Ishikawa (cell line): ENCODE data around the gene FAM81B.

ENCODE experiments used
- CEBPB ChIP-seq: IDR thresholded peaks from 2 replicates; pipeline ENCODE4 v1.6.1; 2012
- CREB1 ChIP-seq: IDR thresholded peaks from 2 replicates; pipeline ENCODE4 v1.6.1; 2012; ENCODE audit warnings: low read depth
- EGR1 ChIP-seq: IDR thresholded peaks from 2 replicates; pipeline ENCODE4 v1.6.1; 2012
- EP300 ChIP-seq: IDR thresholded peaks from 2 replicates; pipeline ENCODE4 v1.6.1; 2012; ENCODE audit warnings: borderline replicate concordance
- FOXM1 ChIP-seq: IDR thresholded peaks from 2 replicates; pipeline ENCODE4 v1.6.1; 2012; ENCODE audit warnings: low read depth, borderline replicate concordance
- MAX ChIP-seq: IDR thresholded peaks from 2 replicates; pipeline ENCODE4 v1.6.1; 2012
- NFIC ChIP-seq: IDR thresholded peaks from 2 replicates; pipeline ENCODE4 v1.6.1; 2012
- RAD21 ChIP-seq: IDR thresholded peaks from 2 replicates; pipeline ENCODE4 v1.6.1; 2012; ENCODE audit warnings: low read depth
- REST ChIP-seq: IDR thresholded peaks from 2 replicates; pipeline ENCODE4 v1.6.1; 2012; ENCODE audit warnings: low read depth, mild to moderate bottlenecking
- TAF1 ChIP-seq: IDR thresholded peaks from 2 replicates; pipeline ENCODE4 v1.6.1; 2012; ENCODE audit warnings: low read depth, mild to moderate bottlenecking
- TCF12 ChIP-seq: IDR thresholded peaks from 2 replicates; pipeline ENCODE4 v1.6.1; 2012; ENCODE audit warnings: low read depth
- TEAD4 ChIP-seq: IDR thresholded peaks from 2 replicates; pipeline ENCODE4 v1.6.1; 2012
- USF1 ChIP-seq: IDR thresholded peaks from 2 replicates; pipeline ENCODE4 v1.6.1; 2012
- YY1 ChIP-seq: IDR thresholded peaks from 2 replicates; pipeline ENCODE4 v1.6.1; 2012; ENCODE audit warnings: low read depth
- ZBTB7A ChIP-seq: IDR thresholded peaks from 2 replicates; pipeline ENCODE4 v1.6.1; 2012; ENCODE audit warnings: low read depth

Gene FAM81B

GRCh38 chr5:95380103-95380628, 11.0 kb upstream of the FAM81B start:
- TF ChIP-seq USF1 (no peak), FOXM1 (no peak)

GRCh38 chr5:95382801-95383200, 8.4 kb upstream of the FAM81B start:
- TF ChIP-seq FOXM1 (no peak), TEAD4 (no peak), USF1 (no peak), REST (no peak), NFIC (no peak), CEBPB (no peak), CREB1 (no peak), ZBTB7A (no peak), EGR1 (no peak)

- TF ChIP-seq FOXM1: no peak
- TF ChIP-seq REST: no peak
- TF ChIP-seq YY1: no peak
- TF ChIP-seq TCF12: no peak
These were observed 6.5 kb upstream of the FAM81B start for GRCh38 chr5:95384485-95385213.

- TF ChIP-seq FOXM1: no peak
These were observed 5.8 kb upstream of the FAM81B start for GRCh38 chr5:95385334-95385733.

- TF ChIP-seq ZBTB7A (no peak), REST (no peak), USF1 (no peak), MAX (no peak), YY1 (no peak), TCF12 (no peak), EP300 (no peak), RAD21 (no peak), TAF1 (no peak), FOXM1 (no peak), EGR1 (no peak), CREB1 (no peak), NFIC (no peak), CEBPB (no peak), TEAD4 (no peak)
These were observed 1.5 kb downstream of the FAM81B start for GRCh38 chr5:95392593-95393182.
